Endothelial cell of umbilical vein (primary cell): ENCODE data around the gene ARHGEF6. TPM values are rescaled to one million over a fixed set of nuclear protein-coding genes. Genes with fewer than 3 reads are reported as not detected.

Experiments
- BruUV-seq: library from RNA; stranded (reverse); fragments of 400-500 nt; replicated peaks from 2 replicates; lab custom pipeline; 2021; lab: Mats Ljungman, UMichigan
- CTCF ChIA-PET: fragments of 300-600, 350-600 bp; sonication (Branson Sonifier 250); formaldehyde crosslinking; loops from one replicate; lab custom pipeline; 2021; ENCODE audit warnings: antibody characterized with exemption, inconsistent platforms; lab: Charles Lee
- POLR2A ChIA-PET: fragments of 300-600, 350-600 bp; sonication (Branson Sonifier 250); formaldehyde crosslinking; loops from one replicate; lab custom pipeline; 2021; ENCODE audit warnings: antibody characterized with exemption, inconsistent platforms; lab: Charles Lee
- DNase-seq: peaks from one replicate; pipeline ENCODE4 v3.0.0-alpha.2; 2011; ENCODE audit warnings: low read depth, low spot score
- FAIRE-seq: peaks from 2 replicates; lab custom pipeline; 2011; peaks lifted over from hg19 to GRCh38; lab: Jason Lieb, UNC
- H2AFZ ChIP-seq: 2 replicates; pipeline ENCODE4 v1.6.0; 2012; ENCODE audit warnings: low read depth, low read length, control low read depth, inconsistent platforms
- H3K27ac ChIP-seq: 2 replicates; pipeline ENCODE4 v1.5.1; 2011; ENCODE audit warnings: low read depth, mild to moderate bottlenecking, control low read depth, low read length, moderate library complexity; ENCODE audit not compliant: insufficient read depth
- H3K27me3 ChIP-seq, 2 experiments: 2 replicates each; pipeline versions ENCODE4 v1.6.0 to v1.6.1; 2011; ENCODE audit warnings: low read length in 2 of 2, mixed read lengths in 1 of 2; ENCODE audit not compliant: control insufficient read depth in 2 of 2, insufficient read depth in 2 of 2
- H3K36me3 ChIP-seq, 2 experiments: 2 replicates in 1 of 2; 3 replicates in 1 of 2; pipeline ENCODE4 v1.5.1; 2011; ENCODE audit warnings: low read length in 2 of 2, mild to moderate bottlenecking in 1 of 2, moderate library complexity in 1 of 2; ENCODE audit not compliant: control insufficient read depth in 2 of 2, insufficient read depth in 2 of 2; ENCODE audit errors: extremely low read depth in 1 of 2
- H3K4me1 ChIP-seq: 3 replicates; pipeline ENCODE4 v1.5.1; 2011; ENCODE audit warnings: mild to moderate bottlenecking, low read length; ENCODE audit not compliant: control insufficient read depth, insufficient read depth; ENCODE audit errors: extremely low read depth
- H3K4me2 ChIP-seq: 2 replicates; pipeline ENCODE4 v1.6.1; 2011; ENCODE audit warnings: low read length, control low read depth, mixed read lengths; ENCODE audit not compliant: insufficient read depth
- H3K4me3 ChIP-seq, 3 experiments: fragments of 200-600 bp in 1 of 3; sonication (generic), shearing (Covaris generic) in 1 of 3; replicated peaks in 1 of 3; 2 replicates each; pipeline ENCODE4 v1.5.1; 2011 to 2016; ENCODE audit warnings: control low read depth in 3 of 3, low read length in 3 of 3, mild to moderate bottlenecking in 2 of 3, inconsistent platforms in 1 of 3, low read depth in 1 of 3, moderate library complexity in 1 of 3; ENCODE audit not compliant: insufficient read depth in 1 of 3
- H3K79me2 ChIP-seq: 2 replicates; pipeline ENCODE4 v1.6.0; 2012; ENCODE audit warnings: low read length, inconsistent platforms; ENCODE audit not compliant: control insufficient read depth, insufficient read depth
- H3K9ac ChIP-seq: replicated peaks from 2 replicates; pipeline ENCODE3; 2011; ENCODE audit warnings: low read length, control low read depth; ENCODE audit not compliant: insufficient read depth; ENCODE audit errors: extremely low read depth
- H3K9me1 ChIP-seq: replicated peaks from 3 replicates; pipeline ENCODE4 v1.6.0; 2011; ENCODE audit warnings: mild to moderate bottlenecking, low read length; ENCODE audit not compliant: control insufficient read depth, insufficient read depth; ENCODE audit errors: extremely low read depth
- H3K9me3 ChIP-seq: replicated peaks from 2 replicates; pipeline ENCODE4 v1.5.1; 2012; ENCODE audit warnings: low read length, inconsistent platforms; ENCODE audit not compliant: control insufficient read depth, insufficient read depth
- H4K20me1 ChIP-seq: replicated peaks from 2 replicates; pipeline ENCODE3; 2011; ENCODE audit warnings: mild to moderate bottlenecking, low read length; ENCODE audit not compliant: control insufficient read depth, insufficient read depth; ENCODE audit errors: extremely low read depth
- CTCF ChIP-seq, 2 donors: IDR thresholded peaks; 1 replicate in 1 of 2; 2 replicates in 1 of 2; pipeline ENCODE4 v1.5.1; 2011; ENCODE audit warnings: low read length in 2 of 2, mild to moderate bottlenecking in 2 of 2, moderate library complexity in 2 of 2, control low read depth in 1 of 2, inconsistent platforms in 1 of 2, low read depth in 1 of 2; ENCODE audit not compliant: insufficient read depth in 1 of 2; ENCODE audit errors: extremely low read depth in 1 of 2
- EZH2 ChIP-seq: IDR thresholded peaks from 2 replicates; pipeline ENCODE4 v1.6.1; 2012; ENCODE audit warnings: borderline replicate concordance, low read depth, mild to moderate bottlenecking, moderate library complexity, low read length, inconsistent platforms; ENCODE audit not compliant: severe bottlenecking
- FOS ChIP-seq: IDR thresholded peaks from 2 replicates; pipeline ENCODE4 v1.6.1; 2011; ENCODE audit warnings: mild to moderate bottlenecking, low read length, moderate library complexity, borderline replicate concordance; ENCODE audit not compliant: insufficient read depth
- GATA2 ChIP-seq: IDR thresholded peaks from 2 replicates; pipeline ENCODE4 v1.7.0; 2011; ENCODE audit warnings: low read depth, mild to moderate bottlenecking, moderate library complexity, mixed read lengths, low read length; ENCODE audit not compliant: insufficient read length, insufficient read depth
- JUN ChIP-seq: IDR thresholded peaks from 2 replicates; pipeline ENCODE4 v1.6.1; 2011; ENCODE audit warnings: borderline replicate concordance, low read depth; ENCODE audit not compliant: insufficient read length, insufficient read depth
- MYC ChIP-seq: IDR thresholded peaks from one replicate; pipeline ENCODE4 v1.6.1; 2011; ENCODE audit warnings: mild to moderate bottlenecking, low read depth, low read length
- POLR2A ChIP-seq: IDR thresholded peaks from 2 replicates; pipeline ENCODE4 v1.6.1; 2012; ENCODE audit warnings: low read depth, mild to moderate bottlenecking, control low read depth, low read length
- POLR2AphosphoS5 ChIP-seq: IDR thresholded peaks from 2 replicates; pipeline ENCODE4 v1.6.1; 2012; ENCODE audit warnings: low read depth, mild to moderate bottlenecking, control low read depth, low read length, moderate library complexity; ENCODE audit not compliant: insufficient read depth
- dilution Hi-C: fragments of 300-500 bp; cut with MboI; formaldehyde crosslinking; loops from one replicate; pipeline ENCODE4 v1.15.0; 2019; ENCODE audit warnings: low sequenced_read_pairs; ENCODE audit not compliant: extremely low pct_ligation_motif_present
- intact Hi-C: fragments of 100-400 bp; cut with micrococcal nuclease; formaldehyde crosslinking; loops from one replicate; pipeline ENCODE4 v1.10.0; 2022
- polyA plus RNA-seq, 4 experiments: library from polyadenylated mRNA; depleted of rRNA in 3 of 4; stranded (reverse) in 3 of 4; unstranded in 1 of 4; fragments of >200 nt; gene quantifications; 2 replicates each; pipeline versions ENCODE4 v1.2.1 to v1.2.3, GENCODE V29; 2011 to 2012; ENCODE audit warnings: missing spikeins in 1 of 4
- total RNA-seq: library from RNA; stranded (reverse); gene quantifications from 2 replicates; pipeline ENCODE4 v1.2.3, GENCODE V29; 2021
- TF ChIP-seq, protein P1 (sequence below): IDR thresholded peaks from 2 replicates; pipeline ENCODE4 v1.6.1; 2011; ENCODE audit not compliant: insufficient read depth, insufficient read length

The ARHGEF6 gene
- total and polyA plus RNA-seq, 2 donors (not counting 3 experiments of a cell fraction or from before 2014, with no cell fraction given) = 4.9 to 6.4 TPM

GRCh38 chrX:136762820-136763452 lies 17.8 kb downstream of the ARHGEF6 start:
- no TSS peak for BruUV-seq
- H3K4me3 ChIP-seq = no peak overlapping the region
- no peaks in the 10 kb centered on the region for H4K20me1 ChIP-seq
- no peaks in the 10 kb centered on the region for H3K36me3 ChIP-seq
- H3K27me3 ChIP-seq = no peaks in the 10 kb centered on the region
- POLR2A ChIA-PET = no interaction called here
- H3K79me2 ChIP-seq = no peaks in the 10 kb centered on the region
- FAIRE-seq (no peak), DNase-seq (no peak)
- H3K9ac ChIP-seq = no peak overlapping the region
- no peaks in the 10 kb centered on the region for H3K9me1 ChIP-seq
- intact Hi-C loops = no loop called here
- no peak overlapping the region for H3K4me2 ChIP-seq
- no peaks in the 10 kb centered on the region for H3K4me1 ChIP-seq
- no peak overlapping the region for H3K27ac ChIP-seq
- H2AFZ ChIP-seq = no peak overlapping the region
- CTCF ChIA-PET = no interaction called here
- H3K9me3 ChIP-seq = no peaks in the 10 kb centered on the region
- dilution Hi-C loops = no loop called here
- TF ChIP-seq, protein P1, sequence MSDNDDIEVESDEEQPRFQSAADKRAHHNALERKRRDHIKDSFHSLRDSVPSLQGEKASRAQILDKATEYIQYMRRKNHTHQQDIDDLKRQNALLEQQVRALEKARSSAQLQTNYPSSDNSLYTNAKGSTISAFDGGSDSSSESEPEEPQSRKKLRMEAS = no peak
- no peak for TF ChIP-seq POLR2A
- TF ChIP-seq MYC = no peak
- no peak for TF ChIP-seq CTCF (IDR thresholded peaks at IDR 0.05; ENCODE audit: extremely low read depth in 1 of 2, insufficient read depth in 1 of 2, low read depth in 1 of 2, low read length in 2 of 2)
- no peak for TF ChIP-seq POLR2AphosphoS5
- no peak for TF ChIP-seq FOS
- TF ChIP-seq JUN = no peak
- no peak for TF ChIP-seq GATA2
- no peak for TF ChIP-seq EZH2
